Stimulated activated CD4-positive, alpha-beta T cell treated with anti-CD3 and anti-CD28 coated beads, TNF-alpha, amount 100 ng/mL, for 4 hours (primary cell): ENCODE measurements around the gene COMTD1.

Experiments used
- DNase-seq, 3 experiments: peaks; one replicate each; pipeline ENCODE4 v3.0.0-alpha.2; 2020; ENCODE audit warnings: low read depth in 3 of 3

The COMTD1 gene

DNA sequence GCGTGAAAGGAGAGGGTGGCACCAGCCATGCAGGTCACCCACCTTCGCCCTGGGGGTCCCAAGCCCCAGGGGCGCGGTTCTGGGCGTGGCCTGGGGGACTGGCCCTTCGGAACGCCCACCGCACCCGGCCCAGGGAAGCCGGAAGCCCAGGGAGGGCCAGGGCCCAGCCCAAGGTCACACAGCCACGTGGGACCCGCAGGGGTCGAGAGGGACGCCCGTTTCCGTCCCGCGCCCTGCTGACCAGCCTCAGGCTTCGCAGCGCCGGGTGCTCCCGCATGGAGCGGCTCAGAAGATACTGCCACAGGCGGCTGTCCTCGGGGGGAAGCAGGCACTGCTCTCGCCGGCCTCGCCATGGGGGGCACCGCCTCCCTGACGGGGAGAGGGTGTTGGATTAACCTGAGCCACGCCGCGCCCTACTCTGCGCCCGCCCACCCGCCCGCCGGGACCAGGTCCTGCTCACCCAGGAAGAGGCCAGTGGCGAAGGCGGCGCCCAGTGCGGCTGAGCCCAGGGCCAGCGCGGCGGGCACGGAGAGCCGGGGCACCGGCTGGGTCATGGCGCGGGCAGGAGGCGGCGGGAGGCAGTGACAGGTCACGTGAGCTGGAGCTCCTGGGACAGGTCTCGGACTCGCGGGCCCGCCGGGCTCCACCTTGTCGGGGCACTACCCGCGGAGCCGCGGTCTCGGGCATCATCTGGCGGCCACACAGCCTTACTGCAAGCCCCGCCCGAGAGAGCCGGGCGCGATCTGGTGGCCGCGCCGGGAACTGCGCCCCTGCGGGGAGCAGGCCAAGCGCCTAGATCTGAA lies at the start of gene COMTD1:
COMTD1 (minus strand) TSS at position 583 of the 803 bp plus-strand sequence; CDS start at position 554, 29 bp downstream.
- peak; percentile 83 to 91 (median 90) for DNase-seq

DNA sequence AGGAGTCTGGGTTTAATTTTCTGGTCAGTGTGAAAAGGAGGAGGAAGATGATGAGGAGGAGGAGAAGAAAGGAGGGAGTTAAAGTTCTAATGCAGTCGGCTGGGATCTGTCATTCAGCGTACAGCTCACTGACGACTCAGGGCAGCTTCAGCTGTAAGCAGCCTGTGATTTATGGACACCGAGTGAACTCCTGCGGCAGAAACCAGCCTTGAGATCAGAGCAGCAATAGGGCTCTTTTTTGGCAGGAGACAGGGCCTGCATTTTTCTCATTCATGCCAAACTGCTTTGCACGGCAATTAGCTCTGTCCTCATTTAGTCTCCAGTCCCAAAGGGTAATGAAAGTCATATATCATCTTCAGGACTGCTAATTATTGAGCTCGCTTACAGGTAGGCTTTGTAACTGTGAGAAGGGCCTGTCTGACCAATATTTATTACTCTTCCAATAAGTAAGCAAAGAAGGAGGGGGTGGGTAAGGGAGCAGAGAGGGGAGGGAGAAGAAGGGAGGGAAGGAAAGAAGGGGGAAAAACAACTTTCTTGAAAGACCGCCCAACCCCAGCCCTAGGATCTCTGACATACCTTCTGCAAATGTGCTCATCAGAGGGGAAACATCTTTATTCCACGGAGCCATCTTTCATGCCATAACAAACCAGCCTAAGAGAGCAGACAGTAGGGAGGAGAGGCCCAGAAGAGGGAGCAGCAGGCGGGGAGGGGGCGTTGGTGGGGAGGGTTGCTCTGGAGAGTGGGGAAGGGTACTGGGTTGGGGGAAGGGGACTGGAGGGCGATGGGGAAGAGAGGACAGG lies 48.1 kb upstream of the COMTD1 start:
- DNase-seq, result no peak

- DNase-seq, result no peak
Measured at GRCh38 chr10:75283078-75283670, 47.4 kb upstream of the COMTD1 start.

DNA sequence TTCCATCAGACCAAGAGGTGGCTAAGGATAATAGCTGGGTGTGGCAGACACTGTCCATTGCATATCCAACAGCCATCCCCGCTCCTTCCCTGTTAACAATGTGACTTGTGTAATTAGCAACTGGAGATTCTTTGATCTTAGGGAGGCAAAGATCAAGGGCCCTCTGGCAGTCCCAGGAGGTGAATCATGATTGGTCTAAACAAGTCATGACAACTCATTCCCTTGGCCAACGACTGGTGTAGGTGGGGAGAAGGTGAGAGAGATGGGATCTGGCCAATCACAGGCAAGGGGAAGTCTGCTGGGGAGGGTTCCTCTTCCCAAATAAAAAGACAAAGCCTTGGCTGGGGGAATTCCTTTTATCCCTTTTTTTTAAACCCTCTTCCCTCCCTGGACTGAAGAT lies 46.2 kb upstream of the COMTD1 start:
- no peak for DNase-seq

DNA sequence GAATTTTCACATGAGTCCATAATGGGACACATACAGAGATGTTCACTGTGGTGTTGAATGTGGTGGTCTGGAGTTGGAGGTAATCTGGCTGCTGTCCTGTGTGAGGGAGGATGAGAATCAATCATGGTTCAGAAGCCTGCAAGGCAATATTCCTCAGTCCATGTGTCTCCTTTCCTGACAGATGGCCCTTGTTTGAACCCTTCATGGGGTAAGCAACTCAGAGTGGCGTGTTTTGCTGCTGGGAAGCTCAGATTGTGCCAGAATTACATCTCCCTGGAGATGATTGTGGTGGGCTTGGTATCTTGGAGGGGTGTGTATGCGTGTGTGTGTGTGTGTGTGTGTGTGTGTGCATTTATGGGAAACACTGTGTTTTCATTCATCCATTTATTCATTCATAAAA lies 44.5 kb upstream of the COMTD1 start:
- DNase-seq, result no peak

DNA sequence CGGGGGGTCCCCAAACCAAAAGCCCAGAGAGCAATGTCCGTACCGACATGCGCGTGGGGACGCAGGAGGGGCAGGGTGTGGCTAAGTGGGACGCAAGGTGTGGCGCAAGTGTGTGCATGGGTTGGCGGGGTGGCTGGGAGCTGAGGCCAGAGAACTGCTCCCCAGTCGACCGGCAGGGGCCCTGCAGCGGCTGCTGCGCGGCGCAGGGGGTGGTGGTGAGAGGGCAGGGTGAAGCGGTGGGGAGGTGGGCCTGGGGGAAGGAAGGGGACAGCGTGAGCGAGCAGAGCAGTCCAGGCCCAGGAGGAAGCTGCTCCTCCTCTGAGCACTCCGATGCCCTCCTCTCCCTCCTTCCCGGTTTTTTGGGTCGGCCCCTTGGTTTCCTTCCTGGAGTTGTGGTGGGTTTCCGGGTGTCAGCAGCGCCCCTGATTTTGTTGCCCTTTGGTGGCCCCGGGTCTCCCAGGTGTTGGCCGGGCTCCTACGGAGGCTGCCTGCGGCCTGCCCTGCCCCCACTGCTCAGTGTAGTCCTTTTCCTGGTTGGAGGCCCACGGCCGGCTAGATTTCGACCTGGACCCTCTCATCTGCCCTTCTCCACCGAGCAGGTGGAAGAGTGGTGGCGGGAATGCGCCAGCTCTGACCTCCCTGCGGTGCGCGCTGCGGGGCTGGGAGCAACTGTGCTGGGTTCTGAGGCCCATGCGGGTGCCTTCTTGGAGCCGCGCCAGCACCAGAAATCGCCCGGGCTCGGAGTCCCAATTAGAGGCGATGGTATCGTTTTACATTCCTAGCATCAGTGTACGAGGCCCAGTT lies 40.5 kb upstream of the COMTD1 start:
- no peak for DNase-seq

- DNase-seq, result no peak
Measured at GRCh38 chr10:75272896-75273295, 37.1 kb upstream of the COMTD1 start.

- DNase-seq, result no peak
Measured at GRCh38 chr10:75272094-75272493, 36.3 kb upstream of the COMTD1 start.

GRCh38 chr10:75269605-75270004 lies 33.8 kb upstream of the COMTD1 start:
- no peak for DNase-seq

DNA sequence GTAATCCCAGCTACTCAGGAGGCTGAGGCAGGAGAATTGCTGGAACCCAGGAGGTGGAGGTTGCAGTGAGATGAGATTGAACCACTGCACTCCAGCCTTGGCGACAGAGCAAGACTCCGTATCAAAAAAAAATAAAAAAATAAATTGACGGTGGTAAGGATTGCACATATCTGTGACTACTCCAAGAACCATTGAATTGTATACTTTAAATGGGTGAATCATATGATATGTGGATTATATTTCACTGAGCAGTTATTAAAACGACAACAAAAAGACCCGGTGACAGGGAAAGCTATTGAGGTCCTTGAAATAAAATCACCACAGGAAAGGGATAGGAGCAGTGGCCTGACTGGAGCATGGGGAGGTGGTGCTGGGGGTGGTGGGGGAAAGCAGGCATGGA lies 31.2 kb upstream of the COMTD1 start:
- DNase-seq, result no peak

GRCh38 chr10:75265856-75266255 lies 30.1 kb upstream of the COMTD1 start:
- no peak for DNase-seq

- no peak for DNase-seq
Measured at GRCh38 chr10:75263806-75264205, 28.0 kb upstream of the COMTD1 start.

GRCh38 chr10:75261813-75262705 lies 26.3 kb upstream of the COMTD1 start:
- no peak for DNase-seq

- no peak for DNase-seq
Measured at GRCh38 chr10:75260990-75261389, 25.2 kb upstream of the COMTD1 start.

- DNase-seq, result no peak
Measured at GRCh38 chr10:75254739-75255138, 19.0 kb upstream of the COMTD1 start.

- DNase-seq, result no peak
Measured at GRCh38 chr10:75253281-75254220, 17.8 kb upstream of the COMTD1 start.

- no peak for DNase-seq
Measured at GRCh38 chr10:75250934-75251333, 15.2 kb upstream of the COMTD1 start.

GRCh38 chr10:75247797-75248196 lies 12.0 kb upstream of the COMTD1 start:
- DNase-seq, result no peak

DNA sequence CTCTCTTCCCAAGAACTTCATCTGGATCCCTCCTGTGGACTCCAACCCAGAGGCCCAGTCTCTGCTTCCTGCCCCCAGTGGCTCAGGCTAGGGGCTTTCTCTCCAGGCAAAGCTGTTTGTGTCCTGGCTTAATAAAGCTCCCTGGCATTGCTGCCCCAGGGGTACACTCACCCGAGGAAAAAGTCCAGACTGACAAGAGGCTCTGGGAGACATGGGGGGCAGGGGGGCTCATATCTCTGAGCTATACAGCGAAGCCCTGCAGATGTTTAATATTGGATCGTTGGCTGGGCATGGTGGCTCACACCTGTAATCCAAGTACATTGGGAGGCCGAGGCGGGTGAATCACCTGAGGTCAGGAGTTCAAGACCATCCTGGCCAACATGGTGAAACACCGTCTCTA lies 10.7 kb upstream of the COMTD1 start:
- DNase-seq, result no peak
